Measurements from ENCODE around the gene MRGPRG.
"Not testable (repeated sequence)": the region's sequence is repeated elsewhere in the genome, so short reads cannot be mapped to it uniquely, and the experiment has no call there.

The MRGPRG gene, protein sequence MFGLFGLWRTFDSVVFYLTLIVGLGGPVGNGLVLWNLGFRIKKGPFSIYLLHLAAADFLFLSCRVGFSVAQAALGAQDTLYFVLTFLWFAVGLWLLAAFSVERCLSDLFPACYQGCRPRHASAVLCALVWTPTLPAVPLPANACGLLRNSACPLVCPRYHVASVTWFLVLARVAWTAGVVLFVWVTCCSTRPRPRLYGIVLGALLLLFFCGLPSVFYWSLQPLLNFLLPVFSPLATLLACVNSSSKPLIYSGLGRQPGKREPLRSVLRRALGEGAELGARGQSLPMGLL

DNA sequence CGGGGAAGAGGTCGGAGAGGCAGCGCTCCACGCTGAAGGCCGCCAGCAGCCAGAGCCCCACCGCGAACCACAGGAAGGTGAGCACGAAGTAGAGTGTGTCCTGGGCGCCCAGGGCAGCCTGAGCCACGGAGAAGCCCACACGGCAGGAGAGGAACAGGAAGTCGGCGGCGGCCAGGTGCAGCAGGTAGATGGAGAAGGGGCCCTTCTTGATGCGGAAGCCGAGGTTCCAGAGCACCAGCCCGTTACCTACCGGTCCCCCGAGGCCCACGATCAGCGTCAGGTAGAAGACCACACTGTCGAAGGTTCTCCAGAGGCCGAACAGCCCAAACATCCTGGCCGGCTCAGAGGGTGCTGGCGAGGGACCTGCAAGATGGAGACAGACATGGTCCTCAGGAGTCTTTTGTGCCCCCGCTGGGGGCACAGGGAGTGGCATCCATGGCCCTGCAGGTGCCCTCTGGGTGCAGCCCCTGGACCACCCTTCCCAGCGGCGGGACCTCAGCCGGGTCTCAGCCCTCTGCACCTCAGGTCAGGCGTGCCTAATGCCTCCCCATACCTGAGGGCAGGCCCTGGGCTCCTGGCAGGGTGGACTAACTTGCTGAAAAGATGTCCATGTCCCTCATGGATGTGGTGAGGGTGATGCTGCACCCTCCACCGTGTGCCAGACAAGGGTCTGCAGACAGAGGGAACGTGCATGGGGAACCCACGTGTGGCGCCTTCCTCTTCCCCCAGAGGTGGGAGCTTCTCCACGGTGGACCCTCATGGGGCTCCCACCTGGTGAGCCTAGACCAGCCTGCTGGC lies at the start of gene MRGPRG:
Gene MRGPRG, minus strand, starts transcription at position 331 of the 798 bp plus-strand sequence. Its CDS starts 0 bp downstream, at position 331.
- DNase-seq (ENCODE audit: low read depth in 3 of 3, low spot score in 1 of 3) = no peak

DNA sequence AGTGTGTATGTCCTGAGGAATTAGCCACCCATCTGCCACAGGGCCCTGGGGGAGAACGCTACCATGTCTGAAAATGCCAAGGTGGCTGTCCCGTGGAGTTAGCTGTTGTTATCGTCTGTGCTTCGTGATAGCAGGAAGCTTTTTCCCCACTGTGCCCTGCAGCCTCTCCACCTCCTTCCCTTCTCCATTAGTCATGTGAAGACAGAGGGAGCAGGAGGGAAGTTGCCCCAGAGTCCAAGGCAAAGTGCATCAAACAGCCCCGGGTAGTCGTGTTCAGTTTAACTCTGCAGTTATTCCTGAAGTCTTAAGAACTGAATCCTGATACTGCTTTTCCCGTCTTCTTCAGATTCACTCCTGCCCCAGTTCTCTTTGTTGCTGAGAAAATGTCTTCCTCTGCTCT lies 43.9 kb upstream of the MRGPRG start:
- DNase-seq (ENCODE audit: low read depth in 3 of 3, low spot score in 1 of 3) = not testable (repeated sequence)

DNA sequence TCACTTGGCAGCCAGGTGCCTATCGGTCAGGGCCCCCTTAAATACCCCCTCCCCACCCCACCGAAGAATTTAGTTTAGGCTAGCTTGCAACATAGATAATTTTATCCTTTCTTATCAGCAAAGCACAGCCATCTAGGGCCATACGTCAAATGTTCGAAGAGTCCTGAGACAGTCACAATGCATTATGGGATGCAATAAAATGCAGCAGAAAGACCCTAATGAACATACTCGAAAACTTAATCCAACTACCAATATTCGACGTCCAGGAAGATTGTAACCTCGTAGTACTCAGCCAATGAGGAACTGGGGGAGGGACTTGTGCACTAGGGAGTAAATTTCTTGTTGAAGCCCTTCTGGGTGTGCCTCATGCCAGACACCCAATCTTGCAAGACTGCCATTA lies 43.2 kb upstream of the MRGPRG start:
- DNase-seq (ENCODE audit: low read depth in 3 of 3, low spot score in 1 of 3) = not testable (repeated sequence)

DNA sequence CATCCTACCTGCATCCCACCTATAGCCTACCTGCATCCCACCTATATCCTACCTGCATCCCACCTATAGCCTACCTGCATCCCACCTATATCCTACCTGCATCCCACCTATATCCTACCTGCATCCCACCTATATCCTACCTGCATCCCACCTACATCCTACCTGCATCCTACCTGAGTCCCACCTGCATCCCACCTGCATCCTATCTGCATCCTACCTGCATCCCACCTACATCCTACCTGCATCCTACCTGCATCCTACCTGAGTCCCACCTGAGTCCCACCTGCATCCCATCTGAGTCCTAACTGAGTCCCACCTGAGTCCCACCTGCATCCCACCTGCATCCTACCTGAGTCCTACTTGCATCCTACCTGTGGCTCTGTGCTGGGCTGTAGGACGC lies 38.9 kb upstream of the MRGPRG start:
- not testable (repeated sequence) for DNase-seq (ENCODE audit: low read depth in 3 of 3, low spot score in 1 of 3)

DNA sequence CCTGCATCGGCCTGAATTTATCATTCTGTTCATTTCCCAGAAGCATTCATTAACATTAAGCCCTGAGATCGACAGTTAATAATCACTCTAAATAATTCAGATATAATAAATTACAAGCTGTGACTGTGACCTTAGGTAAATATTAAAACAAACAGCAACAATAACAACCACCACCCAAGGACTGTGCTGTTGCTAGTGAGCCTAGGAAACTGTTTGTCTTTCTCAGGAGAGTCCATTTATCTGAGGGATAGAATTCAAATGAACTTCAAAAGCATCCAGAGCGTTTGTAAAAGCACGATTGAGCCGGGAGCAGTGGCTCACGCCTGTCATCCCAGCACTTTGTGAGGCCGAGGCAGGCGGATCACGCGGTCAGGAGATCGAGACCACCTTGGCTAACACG lies 36.6 kb upstream of the MRGPRG start:
- DNase-seq (ENCODE audit: low read depth in 3 of 3, low spot score in 1 of 3) = not testable (repeated sequence)

DNA sequence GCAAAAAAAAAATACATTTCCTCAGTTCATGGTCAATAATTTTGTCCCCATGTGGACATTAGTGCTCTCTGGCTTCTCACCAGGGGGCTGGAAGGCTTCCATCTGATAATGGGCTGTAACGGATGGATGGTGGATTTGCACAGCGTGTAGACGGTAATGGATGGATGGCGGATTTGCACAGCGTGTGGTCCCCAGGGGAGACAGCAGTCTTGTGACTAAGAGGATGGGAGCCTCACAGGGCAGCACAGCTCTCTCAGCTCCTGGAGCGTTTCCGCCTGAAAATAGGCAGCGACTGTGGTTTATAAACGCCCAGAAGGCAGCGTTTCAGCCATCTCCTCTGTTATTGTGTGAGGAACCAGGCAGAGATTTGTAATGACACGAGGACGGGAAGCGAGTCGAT lies 36.2 kb upstream of the MRGPRG start:
- not testable (repeated sequence) for DNase-seq (ENCODE audit: low read depth in 3 of 3, low spot score in 1 of 3)

DNA sequence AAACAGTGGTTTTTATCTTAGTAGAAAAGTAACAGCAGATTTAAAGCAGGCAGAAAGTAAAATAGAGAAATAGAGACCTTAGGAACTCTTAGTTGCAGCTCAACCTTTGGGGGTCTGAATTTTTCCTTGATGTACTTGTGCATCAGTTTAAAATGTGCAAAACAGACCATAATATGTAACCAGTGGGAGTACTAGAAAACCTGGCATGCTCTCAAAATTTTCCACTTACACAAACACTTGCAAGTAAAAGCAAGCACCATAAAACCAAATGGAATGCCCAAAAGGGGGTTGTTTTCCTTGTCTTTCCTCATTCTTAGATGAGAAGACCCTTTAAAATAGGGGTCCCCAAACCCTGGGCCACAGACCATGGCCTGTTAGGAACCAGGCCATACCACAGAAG lies 26.5 kb upstream of the MRGPRG start:
- DNase-seq (ENCODE audit: low read depth in 3 of 3, low spot score in 1 of 3) = no peak

DNA sequence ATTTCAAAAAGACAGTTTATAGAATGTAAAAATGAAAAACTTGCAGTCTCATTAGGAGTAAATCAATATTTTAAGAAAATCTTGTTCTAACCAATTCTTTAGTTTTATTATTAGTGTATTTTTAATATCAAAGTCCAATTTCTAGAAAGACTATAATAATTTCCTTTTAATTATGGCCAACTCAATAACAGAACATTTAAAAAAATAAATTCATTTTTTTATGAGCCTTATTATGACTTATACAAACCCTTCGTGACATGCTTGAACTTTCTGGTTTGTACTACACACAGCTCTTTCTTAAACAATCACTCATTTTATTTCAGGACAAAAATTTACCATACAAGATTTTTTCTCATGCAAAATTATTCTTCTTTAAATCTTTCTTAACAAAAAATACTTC lies 25.3 kb upstream of the MRGPRG start:
- DNase-seq (ENCODE audit: low read depth in 3 of 3, low spot score in 1 of 3) = no peak

DNA sequence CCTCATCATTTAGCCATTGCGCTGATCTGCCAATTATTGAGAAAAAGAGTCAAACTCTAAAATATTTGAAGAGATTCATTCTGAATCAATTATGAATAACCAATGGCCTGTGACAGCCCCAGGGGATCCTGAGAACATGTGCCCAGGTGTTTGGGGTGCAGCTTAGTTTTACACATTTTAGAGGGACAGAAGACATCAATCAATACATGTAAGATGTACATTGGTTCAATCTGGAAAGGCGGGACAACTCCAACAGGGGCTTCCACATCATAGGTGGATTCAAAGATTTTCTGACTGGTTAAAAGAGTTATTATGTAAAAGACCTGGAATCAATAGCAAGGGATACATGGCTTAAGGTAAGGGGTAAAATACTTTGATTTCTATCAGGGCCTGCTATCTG lies 18.5 kb upstream of the MRGPRG start:
- DNase-seq (ENCODE audit: low read depth in 3 of 3, low spot score in 1 of 3) = no peak

DNA sequence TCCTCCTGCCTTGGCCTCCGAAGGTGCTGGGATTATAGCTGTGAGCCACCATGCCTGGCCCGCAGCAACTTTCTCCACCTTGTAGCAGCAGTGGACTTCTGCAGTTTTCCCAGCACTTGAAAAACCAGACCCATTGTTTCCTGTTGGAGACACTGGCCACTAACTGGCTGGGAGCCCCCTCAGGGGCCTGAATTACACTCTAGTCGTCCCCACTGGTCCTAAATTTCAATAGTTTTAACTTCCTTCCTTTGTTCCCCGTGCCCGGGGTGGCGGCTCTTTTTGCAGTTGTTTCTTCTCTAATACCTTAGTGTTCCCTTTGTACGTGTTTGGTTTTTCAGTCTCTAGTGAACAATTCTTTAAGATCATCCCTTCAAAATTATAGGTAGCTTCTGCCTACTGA lies 16.2 kb upstream of the MRGPRG start:
- no peak for DNase-seq (ENCODE audit: low read depth in 3 of 3, low spot score in 1 of 3)

DNA sequence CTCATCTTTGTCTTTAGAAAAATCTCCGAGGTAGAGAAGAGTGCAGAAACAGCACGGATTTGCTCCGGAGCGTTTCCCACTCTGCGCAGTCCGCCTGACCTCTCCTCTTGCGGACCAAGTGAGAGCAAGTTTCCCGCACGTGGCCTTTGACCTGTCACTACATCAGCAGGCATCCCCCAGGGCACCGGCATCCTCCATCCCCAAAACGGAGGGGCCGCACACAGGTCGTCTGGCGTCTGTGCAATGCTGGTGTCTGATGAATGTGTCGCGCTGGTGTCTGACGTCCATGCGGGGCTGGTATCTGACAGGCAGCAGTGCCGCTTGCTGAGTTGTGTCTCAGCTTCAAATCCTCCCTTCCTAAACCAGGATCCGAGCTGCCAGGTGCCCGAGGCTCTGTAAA lies 14.3 kb upstream of the MRGPRG start:
- no peak for DNase-seq (ENCODE audit: low read depth in 3 of 3, low spot score in 1 of 3)

DNA sequence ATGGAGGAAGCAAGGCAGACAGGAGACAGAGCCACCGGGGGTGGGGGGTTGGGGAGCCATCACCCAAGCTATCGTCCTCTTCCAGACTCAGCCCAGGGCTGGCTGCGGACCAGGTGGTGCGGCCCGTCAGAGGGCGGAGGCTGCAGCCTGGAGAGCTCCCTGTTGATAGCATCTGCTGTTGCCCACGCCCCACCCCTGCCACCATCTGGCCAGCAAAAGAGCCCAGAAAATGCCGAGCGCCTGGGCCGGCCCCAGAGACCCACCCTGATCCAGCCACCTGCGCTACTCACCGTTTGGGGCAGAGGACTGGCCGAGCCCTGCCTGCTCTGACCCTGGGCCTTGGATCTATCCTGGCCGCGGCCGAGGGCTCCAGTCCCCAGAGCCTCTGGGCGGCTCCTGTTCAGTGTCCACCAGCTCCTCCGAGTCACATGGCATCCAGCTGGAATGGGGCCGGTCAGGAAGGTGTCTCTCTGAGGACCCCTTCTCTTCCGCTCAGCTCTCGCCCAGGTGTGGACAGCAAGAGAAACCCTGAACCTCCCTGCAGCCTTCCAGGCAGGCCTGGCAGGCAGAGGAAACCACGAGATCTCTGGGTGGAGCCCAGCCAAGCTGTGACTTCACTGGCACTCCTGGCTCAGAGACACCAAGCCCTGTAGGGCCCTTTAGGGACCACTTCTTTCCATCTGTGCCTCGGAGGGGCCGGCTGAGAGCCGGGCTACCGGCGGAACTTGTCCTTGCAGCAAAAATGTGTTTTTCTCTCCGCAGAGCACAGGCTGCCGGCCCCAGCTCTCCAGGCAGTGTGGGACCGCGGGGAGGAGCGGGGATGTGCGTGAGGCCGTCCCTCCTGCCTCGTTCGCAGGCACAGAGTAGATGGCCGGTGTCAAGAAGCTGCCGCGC lies 13.5 kb upstream of the MRGPRG start, which contains the start of gene MRGPRE:
Gene MRGPRE, minus strand, starts transcription at position 567 of the 894 bp plus-strand sequence. CDS start 3,618 bp downstream, outside the sequence.
- DNase-seq (ENCODE audit: low read depth in 3 of 3, low spot score in 1 of 3) = no peak

DNA sequence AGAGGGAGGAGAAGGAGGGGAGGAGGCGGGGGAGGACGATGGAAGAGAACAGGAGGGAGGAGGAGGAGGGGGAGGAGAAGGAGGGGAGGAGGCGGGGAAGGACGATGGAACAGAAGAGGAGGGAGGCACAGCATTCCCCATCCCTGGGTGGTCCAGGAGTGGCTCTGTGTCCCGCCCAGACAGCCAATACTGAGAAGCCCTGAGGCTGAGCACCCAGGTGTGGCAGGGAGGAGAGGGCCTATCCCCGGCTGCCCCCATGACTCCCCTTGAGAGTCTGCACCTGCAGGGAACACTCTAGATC lies 12.9 kb upstream of the MRGPRG start:
- DNase-seq (ENCODE audit: low read depth in 3 of 3, low spot score in 1 of 3) = no peak

DNA sequence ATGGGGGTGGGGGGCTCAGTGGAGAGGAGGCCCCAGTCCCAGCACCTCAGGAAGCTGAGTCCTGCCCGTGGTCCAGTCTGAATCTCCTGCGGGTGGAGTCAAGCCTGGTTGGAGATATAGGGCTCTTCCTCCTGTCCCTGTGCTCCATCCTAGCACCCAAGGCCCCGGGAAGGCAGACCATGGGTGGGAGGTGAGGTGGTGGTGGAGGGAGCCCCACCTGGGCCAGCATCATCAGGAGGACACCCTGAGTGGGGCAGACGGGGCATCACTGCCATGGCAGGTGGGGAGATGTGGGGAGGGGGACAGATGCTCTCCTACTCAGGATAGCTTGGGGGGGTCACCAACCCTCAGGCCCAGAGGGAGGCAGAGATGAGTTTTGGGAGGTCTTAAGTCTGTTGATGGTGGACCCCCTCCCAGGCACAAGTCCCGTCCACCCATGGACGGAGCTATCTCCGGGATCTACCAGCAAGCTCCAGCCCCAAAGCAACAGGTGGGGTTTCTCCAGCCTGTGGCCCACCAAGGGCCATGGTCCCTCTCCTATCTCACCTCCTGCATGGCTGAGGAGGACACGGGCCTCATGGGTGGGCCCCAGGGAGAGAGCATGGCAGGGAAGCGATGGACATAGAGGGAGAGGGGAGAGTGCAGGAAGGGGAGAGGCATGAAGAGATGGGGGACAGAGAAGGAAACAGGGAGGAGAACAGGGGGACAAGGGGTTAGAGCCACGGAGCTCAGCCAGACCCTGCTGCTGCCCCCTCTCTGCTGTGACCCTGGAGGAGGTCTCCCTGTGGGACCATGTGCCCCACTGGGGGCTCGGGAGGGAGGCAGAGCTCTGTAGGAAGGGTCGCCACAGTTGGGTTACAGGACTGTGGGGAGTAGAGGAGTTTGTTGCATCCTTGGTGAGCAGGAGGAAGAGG lies 12.3 kb upstream of the MRGPRG start:
- no peak for DNase-seq (ENCODE audit: low read depth in 3 of 3, low spot score in 1 of 3)

DNA sequence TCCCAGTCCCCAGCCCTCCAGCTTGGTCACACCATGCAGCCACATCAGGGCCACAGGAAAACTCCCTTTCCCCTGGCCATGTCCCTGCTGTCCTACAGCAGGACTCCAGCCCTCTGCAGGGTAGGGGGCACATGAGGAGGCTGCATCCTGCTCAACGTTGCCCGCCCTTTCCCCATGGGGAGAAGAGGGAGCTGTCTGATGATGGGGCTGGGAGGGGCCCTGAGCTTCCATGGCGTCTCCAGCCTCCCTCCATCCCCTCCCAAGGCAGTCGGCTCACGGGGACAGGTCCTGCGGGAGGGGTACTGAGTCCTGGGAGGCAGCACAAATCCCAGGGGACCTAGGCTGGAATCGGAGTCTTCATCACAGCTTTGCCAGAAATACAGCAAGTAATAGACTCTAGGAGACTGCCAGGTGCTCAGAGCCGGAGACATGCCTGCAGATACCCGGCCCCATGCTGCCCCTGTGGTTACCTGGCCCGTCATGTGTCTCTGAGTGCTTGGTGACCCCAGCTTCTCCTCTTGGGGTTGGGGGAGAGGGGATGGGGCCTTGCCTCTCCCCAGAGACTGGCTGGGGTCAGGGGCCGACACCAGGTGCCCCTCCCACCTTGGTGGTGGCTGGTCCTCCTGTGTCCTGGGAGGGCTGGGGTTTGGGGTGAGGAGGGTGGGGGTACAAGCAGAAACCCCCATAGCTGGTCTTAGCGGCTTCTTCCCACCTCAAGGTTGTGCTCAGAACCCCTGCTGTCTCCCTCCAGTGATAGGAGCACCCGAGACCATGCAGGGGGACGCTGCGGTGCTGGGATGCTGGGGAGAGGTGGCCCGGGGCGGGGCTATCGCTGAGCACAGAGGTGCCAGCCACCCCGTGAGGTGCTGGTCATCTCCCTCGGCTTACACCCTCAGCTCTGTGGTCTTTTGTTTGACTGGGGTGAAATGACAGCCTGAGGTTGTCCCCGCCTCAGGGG lies 11.3 kb upstream of the MRGPRG start:
- no peak for DNase-seq (ENCODE audit: low read depth in 3 of 3, low spot score in 1 of 3)

DNA sequence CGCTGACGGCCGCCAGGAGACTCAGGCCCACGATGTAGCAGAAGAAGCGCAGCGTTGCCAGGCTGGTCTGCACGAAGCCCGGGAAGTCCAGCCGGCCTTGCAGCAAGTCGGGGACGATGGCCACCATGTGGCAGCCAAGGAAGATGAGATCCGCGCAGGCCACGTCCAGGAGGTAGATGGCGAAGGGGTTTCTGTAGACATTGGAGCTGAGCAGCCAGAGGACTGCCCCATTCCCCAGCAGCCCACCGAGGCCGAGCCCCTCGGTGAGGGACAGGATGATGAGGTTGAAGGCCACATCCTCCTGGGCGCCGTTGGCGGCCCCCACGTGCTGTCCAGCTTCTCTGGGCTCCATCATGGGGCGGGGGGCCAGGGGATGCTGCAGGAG lies 9.8 kb upstream of the MRGPRG start:
- DNase-seq (ENCODE audit: low read depth in 3 of 3, low spot score in 1 of 3) = no peak

DNA sequence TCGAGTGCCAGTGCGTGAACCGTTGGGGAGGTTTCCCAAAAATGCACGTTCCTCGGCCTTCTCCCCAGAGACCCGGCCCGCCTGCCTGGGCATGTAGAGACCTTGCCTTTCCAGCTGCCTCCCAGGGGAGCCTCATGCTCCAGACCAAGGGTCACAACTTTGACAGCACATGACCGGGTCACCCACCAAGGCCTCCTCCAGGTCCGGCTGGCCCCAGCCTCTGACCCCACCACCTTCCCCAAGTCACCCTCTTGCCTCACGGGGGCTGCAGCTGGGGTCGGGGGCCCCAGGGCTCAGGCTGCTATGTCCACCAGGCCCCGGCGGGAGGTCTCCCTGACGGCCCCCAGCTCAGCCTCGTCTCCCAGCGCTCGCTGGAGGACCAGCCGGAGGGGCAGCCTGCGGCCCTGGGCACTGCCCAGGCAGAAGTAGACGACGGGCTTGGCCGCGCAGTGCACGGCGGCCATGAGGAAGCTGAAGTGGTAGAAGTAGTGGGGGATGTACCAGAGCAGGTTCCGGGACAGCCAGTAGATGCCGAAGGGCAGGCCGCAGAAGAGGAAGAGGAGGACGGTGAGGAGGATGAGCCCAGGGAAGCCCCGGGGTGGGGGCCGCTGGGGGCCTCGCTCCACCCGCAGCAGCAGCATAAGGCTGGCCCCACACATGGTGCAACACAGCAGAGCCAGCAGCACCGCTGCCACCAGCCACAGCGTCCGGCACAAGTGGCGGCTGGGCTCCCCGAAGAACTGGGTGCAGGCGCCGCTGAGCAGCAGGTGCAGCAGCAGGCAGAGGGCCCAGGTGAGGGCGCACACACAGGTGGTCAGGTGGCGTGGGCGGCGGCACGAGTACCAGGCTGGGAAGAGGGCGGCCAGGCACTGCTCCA lies 9.2 kb upstream of the MRGPRG start:
- no peak for DNase-seq (ENCODE audit: low read depth in 3 of 3, low spot score in 1 of 3)

DNA sequence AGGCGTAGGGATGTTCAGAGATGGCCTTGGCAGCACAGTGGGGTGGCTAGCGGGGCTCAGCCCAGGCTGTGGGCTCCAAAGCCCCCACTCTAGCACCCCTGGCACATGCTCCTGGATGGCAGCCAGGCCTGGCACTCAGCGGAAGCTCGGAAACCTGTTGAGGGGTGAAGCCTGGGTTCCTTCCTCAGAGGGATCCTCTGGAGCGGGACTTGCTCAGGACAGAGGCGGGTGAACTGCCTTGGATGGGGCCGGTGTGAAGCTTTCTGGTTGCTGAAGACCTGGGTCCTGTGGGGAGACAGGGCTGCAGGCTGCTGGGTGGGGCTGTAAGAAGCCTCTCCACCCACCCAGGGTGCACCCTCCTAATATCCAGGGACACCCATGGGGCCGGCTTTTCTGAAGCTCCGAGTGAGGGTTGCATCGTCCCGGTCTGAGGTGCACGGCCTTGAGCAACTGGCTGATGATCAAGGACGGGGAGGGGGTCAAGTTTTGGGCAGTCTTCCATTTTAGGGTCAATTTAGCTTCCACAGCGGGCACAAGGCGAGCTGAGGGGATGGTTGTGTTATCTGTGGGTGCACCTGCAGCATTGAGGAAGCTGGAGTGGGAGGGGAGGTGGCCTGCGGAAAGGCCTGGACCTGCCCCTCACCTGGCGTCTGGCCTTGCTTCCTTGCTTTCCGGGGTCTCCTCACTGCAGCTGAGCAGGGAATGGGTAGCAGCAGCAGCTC lies 8.4 kb upstream of the MRGPRG start:
- DNase-seq (ENCODE audit: low read depth in 3 of 3, low spot score in 1 of 3) = no peak
